GM23248 (cell line): ENCODE measurements around the gene BCAR3. TPM values are rescaled to one million over a fixed set of nuclear protein-coding genes. Genes with fewer than 3 reads are reported as not detected.

Experiments used
- DNase-seq: peaks from one replicate; pipeline ENCODE4 v3.0.0-alpha.2; 2015
- H2AFZ ChIP-seq: fragments of 200-600 bp; sonication (generic); 2 replicates; pipeline ENCODE4 v1.6.1; 2016; ENCODE audit warnings: antibody characterized with exemption
- H3F3A ChIP-seq: fragments of 200-600 bp; sonication (generic); 2 replicates; pipeline ENCODE4 v1.6.1; 2016; ENCODE audit warnings: mild to moderate bottlenecking, antibody characterized with exemption, mixed run types; ENCODE audit not compliant: insufficient read depth
- H3K27ac ChIP-seq: fragments of 200-600 bp; sonication (generic); 2 replicates; pipeline ENCODE4 v1.5.1; 2016; ENCODE audit warnings: mild to moderate bottlenecking
- H3K27me3 ChIP-seq: fragments of 200-600 bp; sonication (generic); replicated peaks from 2 replicates; pipeline ENCODE4 v1.6.1; 2016; ENCODE audit warnings: mild to moderate bottlenecking; ENCODE audit not compliant: insufficient read depth
- H3K36me3 ChIP-seq: fragments of 200-600 bp; sonication (generic); 2 replicates; pipeline ENCODE4 v1.6.1; 2016; ENCODE audit warnings: low read depth, mild to moderate bottlenecking
- H3K4me1 ChIP-seq: fragments of 200-600 bp; sonication (generic); 2 replicates; pipeline ENCODE4 v1.6.1; 2016; ENCODE audit warnings: mild to moderate bottlenecking; ENCODE audit not compliant: insufficient read depth
- H3K4me2 ChIP-seq: fragments of 200-600 bp; sonication (generic); one replicate; pipeline ENCODE4 v1.6.1; 2016; ENCODE audit warnings: mild to moderate bottlenecking; ENCODE audit not compliant: unreplicated experiment
- H3K4me3 ChIP-seq: fragments of 200-600 bp; sonication (generic); 2 replicates; pipeline ENCODE4 v1.5.1; 2016; ENCODE audit warnings: mild to moderate bottlenecking
- H3K79me2 ChIP-seq: fragments of 200-600 bp; sonication (generic); 2 replicates; pipeline ENCODE4 v1.6.1; 2016; ENCODE audit warnings: mild to moderate bottlenecking; ENCODE audit not compliant: insufficient read depth
- H3K9ac ChIP-seq: fragments of 200-600 bp; sonication (generic); 2 replicates; pipeline ENCODE4 v1.6.1; 2016; ENCODE audit warnings: mild to moderate bottlenecking
- H3K9me2 ChIP-seq: fragments of 200-600 bp; sonication (generic); 2 replicates; pipeline ENCODE4 v1.6.1; 2016; ENCODE audit warnings: mixed run types, mild to moderate bottlenecking, moderate library complexity; ENCODE audit not compliant: insufficient read depth
- H3K9me3 ChIP-seq: fragments of 200-600 bp; sonication (generic); one replicate; pipeline ENCODE4 v1.6.1; 2017; ENCODE audit warnings: low read depth
- H4K20me1 ChIP-seq: fragments of 200-600 bp; sonication (generic); 2 replicates; pipeline ENCODE4 v1.6.0; 2016; ENCODE audit not compliant: insufficient read depth
- EZH2 ChIP-seq: fragments of 200-600 bp; sonication (generic); IDR thresholded peaks from 2 replicates; pipeline ENCODE4 v1.6.1; 2018; ENCODE audit warnings: antibody characterized with exemption, mild to moderate bottlenecking; ENCODE audit not compliant: insufficient read depth, poor library complexity, severe bottlenecking
- EZH2phosphoT487 ChIP-seq: fragments of 200-600 bp; sonication (generic); IDR thresholded peaks from 2 replicates; pipeline ENCODE4 v1.6.1; 2018; ENCODE audit warnings: antibody characterized with exemption, moderate library complexity, mild to moderate bottlenecking, low read depth; ENCODE audit not compliant: insufficient read depth
- WGBS, 2 experiments: methylation state at CpG; one replicate each; pipeline ENCODE4 v1.1.6; 2015 to 2017; ENCODE audit warnings: low lambda C conversion rate in 2 of 2, low coverage in 1 of 2; ENCODE audit errors: missing lambda C conversion rate in 2 of 2; 5-methylcytosine and 5-hydroxymethylcytosine counted together
- in situ Hi-C: fragments of 300-500 bp; cut with MboI; formaldehyde crosslinking; loops from 2 replicates; pipeline ENCODE4 v1.15.0; 2020
- polyA plus RNA-seq: library from polyadenylated mRNA; unstranded; fragments of >200 nt; fragmentation: Nextera tagmentation; extraction: Ambion mirVana; gene quantifications from 2 replicates; pipeline ENCODE4 v1.2.1, GENCODE V29; 2016
- total RNA-seq: library from RNA; depleted of rRNA; stranded (reverse); fragments of >200 nt; shearing (Covaris generic); gene quantifications from 2 replicates; pipeline ENCODE4 v1.2.3, GENCODE V29; 2014

BCAR3 gene
- total and polyA plus RNA-seq, 2 experiments from 2014 or later: 65.1 to 83.2 TPM

DNA sequence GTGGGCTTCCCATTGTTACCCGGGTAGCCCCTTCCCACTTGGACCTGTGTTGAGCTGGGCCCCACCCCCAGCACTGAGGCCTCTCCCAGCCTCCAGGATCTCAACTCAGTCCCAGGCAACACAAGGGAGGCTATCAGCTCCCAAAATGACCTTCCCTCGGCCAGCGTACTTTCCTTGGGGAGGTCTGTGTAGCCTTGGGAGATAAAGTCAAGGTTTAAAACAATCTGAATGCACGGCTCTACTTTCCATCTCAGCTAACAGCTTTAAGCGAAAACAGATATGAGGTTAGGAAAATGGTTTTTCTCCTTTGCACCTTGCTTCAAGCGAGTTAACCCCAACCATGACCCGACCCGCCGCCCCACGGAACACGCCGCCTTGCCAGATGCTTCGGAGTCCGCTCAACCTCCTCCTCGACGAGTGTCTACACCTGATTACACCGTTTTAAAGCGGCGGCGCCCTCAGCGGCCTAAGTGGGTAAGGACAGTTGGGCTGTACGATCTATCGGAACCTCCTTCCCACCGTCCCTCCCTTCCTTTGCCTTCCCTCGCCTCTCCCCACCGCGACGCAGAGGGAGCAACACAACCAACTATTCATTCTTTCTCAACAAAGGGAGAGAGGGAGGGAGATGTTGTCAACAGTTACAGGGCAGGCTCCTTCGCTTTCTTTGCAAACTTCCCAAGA, 1.1 kb downstream of the BCAR3 start:
- peaks cover 77% of the 10 kb centered on the region for H3K79me2 ChIP-seq
- peak overlapping the region; percentile 92 for H3K27ac ChIP-seq
- WGBS, 2 experiments: 10% methylated on average over 29 of the region's 29 CpGs
- peak; percentile 95 for DNase-seq
- H3K36me3 ChIP-seq: peaks cover 19% of the 10 kb centered on the region
- peak overlapping the region; percentile 42; the same call in 1 of the 2 replicates for H2AFZ ChIP-seq
- H3K4me1 ChIP-seq: peaks cover 52% of the 10 kb centered on the region
- in situ Hi-C loops: no loop called here
- peak overlapping the region; percentile 95 for H3K9ac ChIP-seq
- peak overlapping the region; percentile 99 for H3K4me2 ChIP-seq
- no peaks in the 10 kb centered on the region for H3K27me3 ChIP-seq
- no peaks in the 10 kb centered on the region for H3K9me3 ChIP-seq
- H3K9me2 ChIP-seq: no peaks in the 10 kb centered on the region
- TF ChIP-seq EZH2 (no peak), EZH2phosphoT487 (no peak)
- peak overlapping the region; percentile 88 for H3K4me3 ChIP-seq
- peaks cover 66% of the 10 kb centered on the region for H3F3A ChIP-seq
- H4K20me1 ChIP-seq: peaks cover 17% of the 10 kb centered on the region

DNA sequence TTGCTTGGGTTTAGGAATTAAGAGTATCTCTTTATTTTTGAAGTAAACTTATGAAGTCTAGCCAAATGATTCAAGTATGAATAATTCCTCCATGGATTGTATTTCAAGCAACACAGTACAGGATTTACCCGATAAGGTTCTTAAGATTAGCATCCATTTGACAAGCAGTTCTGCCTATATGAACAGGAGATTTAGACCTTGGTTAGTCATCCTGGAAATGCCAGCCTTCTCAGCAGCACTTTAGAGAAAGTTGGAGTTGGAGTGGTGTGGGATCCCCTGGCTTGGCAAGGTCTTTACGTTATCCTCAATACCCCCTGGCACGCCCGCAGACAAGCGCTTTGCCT, 1.6 kb downstream of the BCAR3 start:
- TF ChIP-seq EZH2phosphoT487: no peak
- TF ChIP-seq EZH2: no peak
- Histone ChIP-seq H2AFZ (no peak overlapping the region), H3K9me3 (no peaks in the 10 kb centered on the region), H3K27ac (peak overlapping the region; percentile 92), H3K79me2 (peaks cover 82% of the 10 kb centered on the region), H3K4me1 (peaks cover 57% of the 10 kb centered on the region), H3K4me2 (peak overlapping the region; percentile 99), H3K9me2 (no peaks in the 10 kb centered on the region), H3K36me3 (peaks cover 19% of the 10 kb centered on the region), H3K4me3 (peak overlapping the region; percentile 88), H3K9ac (peak overlapping the region; percentile 95), H3F3A (peaks cover 71% of the 10 kb centered on the region), H4K20me1 (peaks cover 21% of the 10 kb centered on the region), H3K27me3 (no peaks in the 10 kb centered on the region)
- in situ Hi-C loops: no loop called here
- peak; percentile 69 for DNase-seq
- 15 to 25% methylated on average over 5 of the region's 5 CpGs for WGBS, 2 experiments

DNA sequence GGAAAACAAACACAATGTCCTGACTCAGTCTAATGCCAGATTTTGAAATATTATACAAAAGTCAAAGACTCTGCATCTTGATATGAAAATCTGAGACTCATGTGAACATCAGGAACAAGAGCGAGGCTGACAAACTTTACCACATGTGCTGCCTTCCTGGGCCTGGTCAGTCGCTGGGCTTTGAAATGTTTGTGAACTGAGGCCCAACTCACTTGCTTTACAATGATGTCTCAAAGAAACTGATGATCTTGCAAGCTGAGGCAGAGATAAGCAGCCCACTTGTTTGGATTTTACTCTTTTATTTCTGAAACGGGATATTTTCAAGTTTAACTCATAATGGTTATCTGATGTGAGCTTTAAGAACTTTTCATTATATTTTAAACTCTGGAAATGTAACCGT, 2.1 kb downstream of the BCAR3 start:
- peak overlapping the region; percentile 88 for H3K4me3 ChIP-seq
- H3K9me3 ChIP-seq: no peaks in the 10 kb centered on the region
- peaks cover 20% of the 10 kb centered on the region for H3K36me3 ChIP-seq
- H3K27me3 ChIP-seq: no peaks in the 10 kb centered on the region
- peak overlapping the region; percentile 92 for H3K27ac ChIP-seq
- peaks cover 76% of the 10 kb centered on the region for H3F3A ChIP-seq
- 39 to 45% methylated on average over 4 of the region's 4 CpGs for WGBS, 2 experiments
- H3K4me2 ChIP-seq: peak overlapping the region; percentile 99
- peaks cover 62% of the 10 kb centered on the region for H3K4me1 ChIP-seq
- DNase-seq: no peak
- in situ Hi-C loops: no loop called here
- no peak for TF ChIP-seq EZH2phosphoT487
- TF ChIP-seq EZH2: no peak
- peaks cover 87% of the 10 kb centered on the region for H3K79me2 ChIP-seq
- H3K9me2 ChIP-seq: no peaks in the 10 kb centered on the region
- peaks cover 25% of the 10 kb centered on the region for H4K20me1 ChIP-seq
- H3K9ac ChIP-seq: peak overlapping the region; percentile 95
- no peak overlapping the region for H2AFZ ChIP-seq

- H3K4me2 ChIP-seq: peak overlapping the region; percentile 99
- peak overlapping the region; percentile 88 for H3K4me3 ChIP-seq
- H3F3A ChIP-seq: peaks cover 82% of the 10 kb centered on the region
- no peak for DNase-seq
- H3K27me3 ChIP-seq: no peaks in the 10 kb centered on the region
- TF ChIP-seq EZH2 (no peak), EZH2phosphoT487 (no peak)
- no peak overlapping the region for H2AFZ ChIP-seq
- H3K9me3 ChIP-seq: no peaks in the 10 kb centered on the region
- H3K9me2 ChIP-seq: no peaks in the 10 kb centered on the region
- H3K27ac ChIP-seq: peak overlapping the region; percentile 92
- H4K20me1 ChIP-seq: peaks cover 25% of the 10 kb centered on the region
- H3K9ac ChIP-seq: peak overlapping the region; percentile 95; the same call in 1 of the 2 replicates
- in situ Hi-C loops: no loop called here
- 58 to 64% methylated on average over 4 of the region's 4 CpGs for WGBS, 2 experiments
- H3K36me3 ChIP-seq: peaks cover 26% of the 10 kb centered on the region
- H3K79me2 ChIP-seq: peaks cover 93% of the 10 kb centered on the region
- peaks cover 67% of the 10 kb centered on the region for H3K4me1 ChIP-seq
Measured at GRCh38 chr1:93678946-93679480, 2.6 kb downstream of the BCAR3 start.
